HG03064 (cell line): ENCODE measurements around the gene ATP1A4.
"Not testable (repeated sequence)": the region's sequence is repeated elsewhere in the genome, so short reads cannot be mapped to it uniquely, and the experiment has no call there.

Source experiments
- ATAC-seq: cut with Tn5 transposase; IDR thresholded peaks from one replicate; pipeline ENCODE4 v1.9.1; 2021; ENCODE audit warnings: low read depth; ENCODE audit not compliant: unreplicated experiment

The ATP1A4 gene

DNA sequence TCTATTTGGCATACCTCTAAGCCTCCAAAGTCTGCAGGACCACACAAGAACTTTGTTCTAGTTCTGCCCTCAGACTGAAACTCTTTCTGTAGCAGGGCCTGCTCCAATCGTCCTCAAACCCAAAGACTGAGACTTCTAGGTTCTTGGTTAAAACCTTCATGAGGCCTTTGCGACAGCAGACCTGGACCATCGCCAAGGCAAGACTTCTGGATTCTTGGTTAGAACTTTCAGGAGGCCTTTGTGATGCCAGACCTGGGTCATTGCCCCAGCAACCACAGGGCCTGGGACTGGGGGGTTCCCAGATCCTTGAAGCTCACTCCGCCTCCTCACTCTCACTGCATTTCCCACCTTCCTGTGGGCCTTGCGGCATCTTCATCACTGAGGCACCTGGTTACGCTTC is at the start of gene ATP1A4:
Gene ATP1A4, plus strand, starts transcription at position 301 of the 400 bp plus-strand sequence. CDS start 438 bp downstream, outside the sequence.
- ATAC-seq, result no peak

DNA sequence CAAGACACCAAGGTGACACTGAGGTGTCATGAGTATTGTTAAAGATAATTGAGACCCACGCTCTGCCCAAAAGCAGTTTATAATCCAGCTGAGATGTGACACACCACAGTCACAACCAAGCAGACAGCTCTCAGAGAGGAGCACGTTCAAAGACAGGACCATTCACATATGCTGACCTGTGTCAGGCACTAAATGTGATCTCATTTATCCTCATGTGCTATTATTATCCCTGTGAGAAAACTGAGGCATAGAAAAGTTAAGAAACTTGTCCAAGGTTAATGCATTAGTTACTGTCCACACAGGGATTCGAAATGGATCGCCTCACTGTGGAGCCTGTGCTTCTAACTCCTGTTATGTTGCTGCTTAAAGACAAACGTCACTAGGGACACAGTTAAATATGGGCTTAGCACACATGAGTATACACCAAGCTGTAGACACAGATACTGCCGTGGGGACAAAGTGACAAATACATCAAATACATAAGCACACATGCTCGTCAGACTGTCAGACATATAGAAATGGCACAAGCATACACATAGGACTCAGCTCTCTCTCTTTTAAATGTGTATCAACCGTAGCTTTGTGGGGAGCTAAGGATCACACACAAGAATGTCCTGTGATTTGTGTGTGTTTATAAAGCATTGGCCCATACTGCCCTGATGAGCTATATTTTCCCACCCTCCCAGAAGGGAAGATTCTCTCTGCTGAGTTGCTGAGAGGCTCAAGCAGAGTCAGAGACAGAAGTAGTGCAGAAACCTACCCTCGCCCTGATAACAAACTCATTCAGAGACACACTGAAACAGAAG is 49.5 kb upstream of the ATP1A4 start:
- ATAC-seq, result no peak

DNA sequence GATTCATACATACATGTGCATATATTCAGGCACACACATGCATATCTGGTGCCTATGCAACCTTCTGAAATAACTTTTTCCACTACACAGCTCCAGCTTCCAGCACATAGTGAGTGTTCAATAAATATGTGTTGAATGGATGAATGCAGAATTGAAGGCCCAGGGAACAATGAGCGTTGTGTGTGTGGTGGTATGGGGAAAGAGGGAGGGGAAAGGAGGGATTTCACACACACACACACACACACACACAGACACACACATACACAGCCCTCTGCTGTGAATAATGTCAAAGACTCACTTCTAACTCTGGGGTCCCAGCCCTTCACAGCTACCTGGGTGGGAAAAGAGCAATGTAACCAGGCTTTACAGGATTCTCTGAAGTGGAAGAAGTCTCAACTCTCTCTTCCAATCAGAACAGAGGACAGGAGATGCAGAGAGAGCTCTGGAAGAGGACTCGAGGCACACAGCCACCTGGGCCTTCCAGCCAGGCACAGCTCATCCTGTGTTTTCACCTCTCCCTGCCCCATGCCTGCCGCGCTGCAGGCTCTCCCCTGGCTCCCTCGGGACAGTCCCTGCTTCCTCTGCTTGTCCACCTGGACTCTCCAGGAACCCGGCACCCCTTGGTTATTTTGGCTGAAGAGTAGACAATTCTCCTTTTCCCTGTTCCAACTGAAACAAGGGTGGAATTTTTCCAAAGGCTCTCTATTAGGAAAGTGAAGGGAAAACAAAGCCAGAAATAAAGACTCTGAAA is 47.6 kb upstream of the ATP1A4 start:
- no peak for ATAC-seq

DNA sequence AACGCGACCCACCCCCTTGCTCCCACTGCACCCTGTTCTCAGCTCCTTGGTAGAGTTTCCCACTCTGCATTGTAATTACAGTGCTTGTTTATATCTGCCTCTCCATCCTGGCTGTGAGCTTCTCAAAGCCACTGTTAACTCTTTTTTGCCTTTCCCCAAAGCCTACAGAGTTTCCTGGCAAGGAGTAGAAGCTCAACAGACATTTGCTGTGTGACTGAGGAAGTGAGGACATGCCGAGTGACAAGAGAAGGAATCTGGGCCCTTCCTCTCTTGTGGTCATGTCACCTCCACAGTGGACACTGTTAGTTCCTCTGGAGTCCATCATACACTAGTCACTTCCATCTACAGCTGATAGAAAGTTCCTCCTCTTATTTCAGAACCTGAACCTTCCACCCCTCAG is 46.9 kb upstream of the ATP1A4 start:
- ATAC-seq, result no peak

DNA sequence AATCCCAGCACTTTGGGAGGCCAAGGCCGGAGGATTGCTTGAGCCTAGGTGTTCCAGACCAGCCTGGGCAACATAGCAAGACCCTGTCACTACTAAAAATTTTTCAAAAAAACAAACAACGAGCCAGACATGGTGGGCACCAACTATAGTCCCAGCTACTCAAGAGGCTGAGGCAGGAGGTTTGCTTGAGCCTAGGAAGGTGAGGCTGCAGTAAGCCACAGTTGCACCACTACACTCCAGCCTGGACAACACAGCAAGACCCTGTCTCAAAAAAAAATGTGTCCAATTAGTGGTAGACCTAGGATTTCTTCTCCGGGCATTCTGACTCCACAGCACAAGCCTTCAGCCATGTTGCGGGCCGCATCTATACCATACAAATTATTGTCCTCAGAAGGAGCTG is 46.2 kb upstream of the ATP1A4 start:
- ATAC-seq, result no peak

DNA sequence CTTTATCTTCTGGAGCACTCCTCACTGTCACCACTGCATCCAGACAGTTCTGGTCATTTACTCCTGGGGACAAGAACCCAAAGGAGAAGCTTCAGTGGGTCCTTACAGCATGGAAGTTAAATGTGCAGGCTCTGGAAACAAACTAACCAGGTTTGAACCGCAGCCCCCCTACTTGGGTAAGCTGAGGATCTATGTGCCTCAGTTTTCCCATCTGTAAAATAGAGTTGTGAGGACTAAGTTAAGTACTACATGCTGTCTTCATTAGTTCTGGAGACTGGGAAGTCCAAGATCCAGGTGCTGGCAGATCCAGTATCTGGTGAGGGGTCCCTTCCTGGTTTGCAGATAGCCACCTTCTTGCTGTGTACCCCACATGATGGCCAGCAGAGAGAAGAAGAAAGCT is 43.9 kb upstream of the ATP1A4 start:
- ATAC-seq, result no peak

DNA sequence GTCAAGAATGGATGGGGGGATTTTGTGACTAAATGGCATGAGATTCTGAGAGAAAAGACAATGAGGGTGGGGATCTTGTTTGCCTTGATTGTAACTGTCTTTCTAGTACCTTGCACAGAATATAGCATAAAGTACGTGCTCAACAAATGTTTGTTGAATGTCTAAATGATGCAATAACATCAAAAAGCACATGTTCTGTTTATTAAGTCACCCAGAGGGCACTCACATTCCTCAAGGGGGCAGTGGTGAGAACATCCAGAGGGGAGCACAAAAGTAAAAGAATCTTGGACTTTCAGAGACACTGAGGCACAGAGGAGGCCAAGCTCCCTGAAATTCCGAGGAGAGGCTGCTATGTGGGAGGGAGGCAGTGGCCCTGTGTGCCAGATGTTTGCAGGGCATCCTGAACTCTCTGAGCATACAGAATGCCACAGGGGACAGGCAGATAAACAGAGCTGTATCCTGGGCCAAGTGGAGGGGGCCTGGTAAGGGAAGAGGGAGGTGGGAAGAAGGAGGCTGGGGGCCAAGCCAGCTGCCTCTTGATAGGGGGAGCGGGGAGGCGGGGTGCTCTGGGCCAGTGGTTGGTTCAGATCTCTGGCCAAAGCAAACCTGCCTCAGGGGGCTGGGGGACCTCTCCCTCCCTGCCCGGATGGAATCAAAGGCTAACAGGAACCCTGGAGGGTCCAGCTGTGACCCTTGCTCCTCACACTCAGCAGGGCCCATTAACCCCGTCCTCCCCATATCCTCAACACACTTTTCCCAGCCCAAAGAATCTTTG is 42.3 kb upstream of the ATP1A4 start:
- no peak for ATAC-seq

DNA sequence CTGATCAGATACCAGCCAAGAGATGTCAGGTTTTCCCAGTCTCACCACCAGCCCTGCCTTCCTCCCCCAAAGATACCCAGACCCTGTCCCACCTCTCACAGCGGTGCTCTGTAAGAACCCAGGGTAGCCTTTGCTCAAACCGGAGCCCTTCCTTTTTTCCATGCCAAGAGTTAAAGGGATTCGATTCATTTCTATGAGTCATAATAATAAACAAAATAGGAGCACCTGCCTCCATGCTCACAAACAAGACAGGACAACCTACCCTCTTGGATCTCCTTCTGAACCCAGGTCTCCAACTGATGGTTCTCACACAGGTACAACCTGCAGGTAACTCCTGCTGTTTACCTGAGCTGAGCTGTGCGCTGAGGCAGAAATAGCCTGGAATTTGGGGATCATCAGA is 41.7 kb upstream of the ATP1A4 start:
- no peak for ATAC-seq

DNA sequence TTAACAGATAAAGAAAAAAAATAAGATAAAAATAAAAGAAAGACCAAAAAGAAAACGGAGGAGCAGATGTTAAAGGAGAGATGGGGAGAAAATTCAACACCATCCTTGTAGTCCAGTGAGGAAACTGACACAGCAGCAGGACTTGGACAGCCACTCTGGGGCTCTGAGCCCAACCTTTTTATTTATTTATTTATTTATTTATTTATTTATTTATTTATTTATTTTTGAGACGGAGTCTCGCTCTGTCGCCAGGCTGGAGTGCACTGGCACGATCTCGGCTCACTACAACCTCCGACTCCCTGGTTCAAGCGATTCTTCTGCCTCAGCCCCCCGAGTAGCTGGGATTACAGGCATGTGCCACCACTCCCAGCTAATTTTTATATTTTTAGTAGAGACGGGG is 39.9 kb upstream of the ATP1A4 start:
- ATAC-seq, result not testable (repeated sequence)

DNA sequence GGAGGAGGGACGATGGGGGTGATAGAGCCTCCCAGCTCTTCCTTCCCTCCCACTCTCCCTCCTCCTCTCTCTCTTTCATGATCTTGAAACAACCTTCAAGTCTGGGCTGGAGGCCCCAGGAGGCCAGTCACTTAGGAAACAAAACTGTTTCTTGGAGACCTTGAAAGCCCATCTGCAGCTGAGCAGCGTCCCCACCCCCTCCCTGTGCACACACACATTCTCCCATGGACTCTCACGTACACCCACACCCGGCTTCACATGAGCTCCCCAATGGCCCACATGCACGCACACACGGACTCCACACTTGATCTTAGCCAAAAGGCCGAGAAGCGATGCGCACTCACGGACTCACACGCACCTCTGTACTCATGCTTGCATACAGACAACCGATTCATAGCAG is 39.0 kb upstream of the ATP1A4 start:
- no peak for ATAC-seq

DNA sequence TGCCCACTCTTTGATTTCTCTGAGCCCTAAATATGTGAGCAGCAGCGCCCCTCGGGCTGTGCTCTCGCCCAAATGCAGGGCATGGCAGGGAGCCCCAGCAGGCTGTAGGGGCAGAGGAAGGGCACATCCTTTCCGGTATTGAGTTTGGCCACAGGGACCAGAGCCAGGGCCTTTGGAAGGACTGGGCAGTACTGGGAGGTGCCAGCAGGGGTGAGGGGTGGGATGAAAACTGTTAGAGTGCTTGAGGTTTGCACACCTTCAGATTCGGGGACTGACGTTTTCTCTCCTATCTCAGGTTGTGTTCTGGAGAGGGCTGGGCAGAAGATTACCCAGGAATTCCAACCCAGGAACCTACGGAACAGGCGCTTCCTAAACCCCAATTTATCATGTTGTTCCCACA is 38.0 kb upstream of the ATP1A4 start:
- no peak for ATAC-seq

DNA sequence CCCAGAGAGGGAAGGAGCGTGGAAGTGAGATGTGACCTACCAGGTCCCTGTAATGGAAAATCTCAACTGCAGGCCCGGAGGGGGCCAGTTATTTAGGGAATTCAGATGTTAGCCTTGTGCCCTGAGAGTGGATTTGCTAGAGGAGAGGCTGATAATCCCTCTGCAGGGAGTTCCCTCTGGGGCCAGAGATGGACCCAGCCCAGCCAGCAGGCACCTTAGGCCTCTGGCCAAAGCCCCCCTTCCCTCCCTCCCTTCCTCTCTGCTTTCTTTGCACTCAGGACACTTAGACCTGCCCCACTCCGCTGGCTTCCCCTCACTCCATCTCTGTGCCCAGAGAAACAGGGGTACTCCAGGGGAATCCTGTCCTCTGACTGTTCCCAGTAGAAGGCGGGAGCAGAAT is 37.3 kb upstream of the ATP1A4 start:
- ATAC-seq, result no peak

DNA sequence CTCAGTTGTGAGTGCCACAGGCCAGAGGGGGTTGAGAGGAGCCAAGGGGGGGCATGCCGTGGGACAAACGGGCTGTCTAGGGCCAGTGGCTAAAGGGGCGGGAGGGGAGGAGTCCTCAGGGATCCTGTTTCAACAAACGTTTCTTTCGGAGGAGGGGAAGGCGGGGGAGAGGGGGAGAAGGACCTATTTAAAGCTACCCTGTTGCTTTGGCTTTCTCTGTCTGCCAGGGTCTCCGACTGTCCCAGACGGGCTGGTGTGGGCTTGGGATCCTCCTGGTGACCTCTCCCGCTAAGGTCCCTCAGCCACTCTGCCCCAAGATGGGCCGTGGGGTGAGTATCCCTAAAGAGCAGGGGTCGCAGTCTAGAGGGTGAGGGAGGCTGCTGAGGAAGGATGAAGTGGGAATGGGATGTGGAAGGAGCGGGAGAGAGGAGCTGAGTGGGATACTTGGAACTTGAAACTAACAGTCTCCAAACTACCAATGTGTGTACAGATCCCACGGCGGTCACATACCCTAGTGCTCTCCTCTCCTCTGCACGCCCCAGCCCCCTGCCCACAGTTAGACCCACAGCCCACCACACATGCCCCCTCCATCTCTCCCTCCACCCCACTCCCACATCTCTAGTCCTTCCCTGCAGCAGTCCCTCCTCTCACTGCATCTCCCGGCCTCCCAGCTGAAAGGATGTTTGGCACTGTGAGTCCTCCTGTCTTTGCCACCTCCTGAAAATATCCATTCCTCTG is 35.7 kb upstream of the ATP1A4 start, which contains the start of gene ATP1A2:
Gene ATP1A2, plus strand, starts transcription at position 215 of the 738 bp plus-strand sequence. Its CDS starts 103 bp downstream, at position 318.
- no peak for ATAC-seq

DNA sequence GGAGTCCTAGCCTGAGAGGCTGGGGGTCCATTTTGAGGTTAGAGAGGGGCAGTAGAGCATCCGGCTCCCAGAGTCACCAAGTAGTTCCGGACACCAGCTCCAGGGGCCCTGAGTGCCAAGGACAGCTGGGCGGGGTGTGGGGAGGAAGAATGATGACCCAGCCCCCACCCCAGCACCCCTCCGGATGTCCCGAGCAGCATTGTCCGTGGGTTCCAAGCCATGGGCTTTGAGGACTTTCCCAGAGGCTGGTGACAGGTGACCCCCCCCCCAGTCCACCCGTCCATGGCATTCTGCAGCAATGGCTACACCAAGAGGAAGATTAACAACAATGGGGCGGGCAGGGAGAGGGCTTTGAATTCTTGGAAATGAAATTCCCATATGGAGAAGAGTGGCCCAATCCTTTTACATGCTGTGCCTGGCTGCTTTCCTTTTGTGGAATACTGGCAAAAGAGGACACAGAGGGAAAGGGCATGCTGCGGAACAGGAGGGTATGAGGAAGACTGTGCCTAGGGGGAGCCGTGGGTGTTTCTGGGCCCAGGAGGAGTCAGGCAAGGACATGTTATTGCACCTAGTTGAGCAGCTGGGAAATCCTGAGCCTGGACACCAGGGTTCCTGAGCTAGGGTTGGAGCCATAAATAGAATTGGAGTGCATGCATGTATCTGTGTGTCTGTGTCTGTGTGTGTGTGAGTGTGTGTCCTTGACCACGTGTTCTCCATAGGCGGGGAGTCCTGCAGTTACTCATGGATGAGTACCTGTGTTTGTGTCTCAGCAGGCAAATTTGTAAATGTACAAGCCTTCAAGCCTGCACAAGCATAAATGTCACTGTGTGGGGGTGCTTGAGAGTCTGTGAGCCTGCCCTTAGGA is 34.9 kb upstream of the ATP1A4 start:
- no peak for ATAC-seq

DNA sequence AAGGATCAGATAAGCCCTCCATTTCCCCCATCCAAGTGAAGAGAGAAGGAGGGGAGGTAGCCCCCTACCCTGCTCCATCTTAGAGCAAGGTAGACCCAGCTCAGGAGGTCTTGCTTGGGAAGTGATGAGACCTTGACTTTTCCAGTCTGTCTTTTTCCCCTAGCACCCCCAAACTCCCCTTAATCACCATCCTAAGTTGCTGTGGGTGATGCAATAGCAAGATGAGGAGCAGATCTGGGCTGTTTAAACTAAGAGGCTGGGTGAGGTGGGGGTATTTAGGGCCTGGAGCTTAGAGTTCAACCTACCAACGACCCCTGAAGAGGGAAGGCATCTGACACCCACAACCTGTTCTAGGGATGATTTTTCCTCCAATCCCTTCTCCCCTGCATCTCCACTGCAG is 34.1 kb upstream of the ATP1A4 start:
- no peak for ATAC-seq

DNA sequence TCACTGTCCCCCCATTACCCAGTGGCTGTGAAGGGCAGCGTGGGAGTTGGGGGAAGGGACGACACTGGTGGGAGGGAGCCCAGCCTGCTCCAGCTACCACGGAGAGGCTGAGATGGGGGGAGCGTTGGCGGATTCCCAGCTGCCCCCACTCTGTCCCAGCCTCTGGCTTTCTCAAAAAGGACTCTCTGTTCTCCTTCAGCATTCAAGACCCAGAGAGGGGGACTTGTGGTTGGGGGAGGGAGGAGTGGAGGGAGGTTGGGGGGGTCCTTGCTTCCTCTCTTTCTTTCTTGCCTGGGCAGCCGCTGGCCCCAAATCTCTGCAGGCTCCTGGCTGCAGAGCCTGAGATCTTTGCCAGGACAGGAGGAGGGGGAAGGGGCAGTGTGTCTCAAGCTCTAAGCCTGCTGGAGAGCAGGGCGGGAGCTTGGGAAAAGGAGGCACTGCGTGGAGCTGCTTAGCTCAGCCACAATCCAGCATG is 33.7 kb upstream of the ATP1A4 start:
- no peak for ATAC-seq

DNA sequence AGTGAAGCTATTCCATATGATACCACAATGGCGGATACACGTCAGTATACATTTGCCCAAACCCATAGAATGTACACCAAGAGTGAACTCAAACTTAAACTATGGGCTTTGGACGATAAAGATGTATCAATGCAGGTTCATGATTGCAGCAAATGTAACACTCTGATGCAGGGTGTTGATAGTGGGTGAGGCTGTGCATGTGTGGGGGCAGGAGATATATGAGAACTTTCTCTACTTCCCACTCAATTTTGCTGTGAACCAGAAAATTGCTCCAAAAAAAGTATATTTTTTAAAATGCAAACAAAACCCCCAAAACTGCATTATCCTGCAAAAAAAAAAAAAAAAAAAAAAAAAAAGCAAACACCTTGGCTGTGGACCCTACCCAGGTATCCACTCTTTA is 32.5 kb upstream of the ATP1A4 start:
- ATAC-seq, result no peak

DNA sequence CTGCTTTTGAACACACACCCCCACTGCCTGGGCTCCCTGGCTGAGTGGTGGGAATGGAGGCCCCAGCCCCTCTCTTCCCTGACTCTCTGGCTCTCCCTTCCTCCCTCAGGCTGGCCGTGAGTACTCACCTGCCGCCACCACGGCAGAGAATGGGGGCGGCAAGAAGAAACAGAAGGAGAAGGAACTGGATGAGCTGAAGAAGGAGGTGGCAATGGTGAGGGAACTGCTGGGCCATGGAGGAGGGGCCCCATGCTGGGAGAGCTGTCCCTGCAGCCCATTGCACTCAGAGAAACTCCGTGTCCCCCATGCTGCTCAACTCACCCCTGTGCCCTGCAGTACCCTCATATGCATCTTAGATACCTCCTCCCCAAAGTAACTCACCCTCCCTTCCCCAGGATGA is 30.6 kb upstream of the ATP1A4 start:
- no peak for ATAC-seq

DNA sequence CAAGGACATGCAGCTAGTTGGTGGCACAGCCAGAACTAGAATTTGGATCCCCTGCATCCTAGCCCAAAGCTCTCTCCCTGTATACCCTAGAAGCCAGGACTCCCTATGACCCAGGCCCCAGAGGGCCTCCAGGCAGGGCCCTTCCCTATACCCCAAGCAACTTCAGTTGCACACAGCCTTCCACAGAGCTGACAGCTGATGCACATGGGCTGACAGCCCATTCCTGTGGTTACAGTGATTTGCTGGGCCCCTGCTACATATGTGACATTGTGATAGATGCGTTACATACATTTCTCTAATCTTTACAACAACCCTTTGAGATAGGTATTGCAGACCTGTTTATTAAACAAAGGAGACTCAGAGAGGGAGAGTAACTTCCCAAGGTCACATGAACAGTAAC is 30.0 kb upstream of the ATP1A4 start:
- ATAC-seq, result no peak
